HL-60/S4 treated with retinoic acid at 250 ng/mL for 4 days and 3 days (cell line): Measurements from ENCODE around the gene KDM5B.

Source experiments
- in situ Hi-C: fragments of 300-500 bp; cut with MboI; formaldehyde crosslinking; loops from 2 replicates; pipeline ENCODE4 v1.7.0; 2022; ENCODE audit warnings: low sequenced_read_pairs

The KDM5B gene

GRCh38 chr1:202716654-202717053, 91.6 kb downstream of the KDM5B start:
- in situ Hi-C loops: loop anchor here (25.0 kb wide), 2 partner anchors 229 to 529 kb away; partner anchors contain the start of gene LGR6

GRCh38 chr1:202714202-202714601, 94.0 kb downstream of the KDM5B start:
- in situ Hi-C loops: loop anchor here (25.0 kb wide), 2 partner anchors 227 to 527 kb away; partner anchors contain the start of gene LGR6

- in situ Hi-C loops: loop anchor here (25.0 kb wide), 2 partner anchors 226 to 526 kb away; partner anchors contain the start of gene LGR6
These were observed 95.1 kb downstream of the KDM5B start for GRCh38 chr1:202713110-202713509.

GRCh38 chr1:202711949-202712635, 96.1 kb downstream of the KDM5B start:
- in situ Hi-C loops: loop anchor here (25.0 kb wide), 2 partner anchors 225 to 525 kb away; partner anchors contain the start of gene LGR6

- in situ Hi-C loops: loop anchor here (25.0 kb wide), 2 partner anchors 223 to 523 kb away; partner anchors contain the start of gene LGR6
These were observed 97.9 kb downstream of the KDM5B start, which contains the start of gene SYT2 for GRCh38 chr1:202710070-202711045. Gene SYT2 (minus strand): TSS chr1:202710454. CDS start chr1:202605772, 104,682 bp downstream.

GRCh38 chr1:202709276-202710041, 98.8 kb downstream of the KDM5B start:
- in situ Hi-C loops: loop anchor here (25.0 kb wide), 2 partner anchors 222 to 522 kb away; partner anchors contain the start of gene LGR6

- in situ Hi-C loops: loop anchor here (25.0 kb wide), 2 partner anchors 221 to 521 kb away; partner anchors contain the start of gene LGR6
These were observed 99.6 kb downstream of the KDM5B start for GRCh38 chr1:202708456-202709275.

- in situ Hi-C loops: loop anchor here (25.0 kb wide), 2 partner anchors 220 to 520 kb away; partner anchors contain the start of gene LGR6
These were observed 101.4 kb downstream of the KDM5B start for GRCh38 chr1:202706851-202707250.

- in situ Hi-C loops: loop anchor here (25.0 kb wide), 2 partner anchors 217 to 517 kb away; partner anchors contain the start of gene LGR6
These were observed 103.6 kb downstream of the KDM5B start for GRCh38 chr1:202704601-202705000.

GRCh38 chr1:202703191-202703590, 105.0 kb downstream of the KDM5B start:
- in situ Hi-C loops: loop anchor here (25.0 kb wide), 2 partner anchors 216 to 516 kb away; partner anchors contain the start of gene LGR6

- in situ Hi-C loops: loop anchor here (25.0 kb wide), 2 partner anchors 215 to 515 kb away; partner anchors contain the start of gene LGR6
These were observed 106.1 kb downstream of the KDM5B start for GRCh38 chr1:202702088-202702487.

GRCh38 chr1:202701200-202701599, 107.0 kb downstream of the KDM5B start:
- in situ Hi-C loops: loop anchor here (25.0 kb wide), 2 partner anchors 214 to 514 kb away; partner anchors contain the start of gene LGR6

- in situ Hi-C loops: loop anchor here (25.0 kb wide), 2 partner anchors 213 to 513 kb away; partner anchors contain the start of gene LGR6
These were observed 108.2 kb downstream of the KDM5B start for GRCh38 chr1:202700061-202700460.

GRCh38 chr1:202698276-202698675, 109.9 kb downstream of the KDM5B start:
- in situ Hi-C loops: no loop called here

GRCh38 chr1:202697038-202697437, 111.2 kb downstream of the KDM5B start:
- in situ Hi-C loops: no loop called here

- in situ Hi-C loops: no loop called here
These were observed 113.9 kb downstream of the KDM5B start for GRCh38 chr1:202694314-202694713.

GRCh38 chr1:202692959-202693555, 115.2 kb downstream of the KDM5B start:
- in situ Hi-C loops: no loop called here

GRCh38 chr1:202691816-202692215, 116.4 kb downstream of the KDM5B start:
- in situ Hi-C loops: no loop called here
